HepG2 (cell line): ENCODE data around the gene FBF1. TPM values are rescaled to one million over a fixed set of nuclear protein-coding genes. Genes with fewer than 3 reads are reported as not detected.
A peak's percentile ranks its signal among the peaks of the same experiment; 100 is the strongest.

Experiments
- ATAC-seq: fragments of 200-7000 bp; cut with Tn5 transposase; 3 replicates; pipeline ENCODE4 v1.9.1; 2020; ENCODE audit warnings: mild to moderate bottlenecking, moderate library complexity
- BruUV-seq: library from RNA; stranded (reverse); fragments of 400-500 nt; replicated peaks from 2 replicates; lab custom pipeline; 2021; lab: Mats Ljungman, UMichigan
- CTCF ChIA-PET: fragments of 300-600 bp; formaldehyde crosslinking; extraction: SDS; loops from one replicate; lab custom pipeline; 2021; ENCODE audit warnings: low total read pairs, inconsistent platforms, low intra/inter-chr PET ratio; lab: Yijun Ruan, JAX
- POLR2A ChIA-PET: fragments of 350-600 bp; sonication (Branson Sonifier 250); formaldehyde crosslinking; loops from one replicate; lab custom pipeline; 2020; ENCODE audit warnings: antibody characterized with exemption, inconsistent platforms; lab: Yijun Ruan, JAX
- DNase-seq: peaks from one replicate; pipeline ENCODE4 v3.0.0-alpha.2; 2015; ENCODE audit warnings: low spot score
- FAIRE-seq: peaks from 3 replicates; lab custom pipeline; 2011; peaks lifted over from hg19 to GRCh38; lab: Jason Lieb, UNC
- H2AFZ ChIP-seq: one replicate; pipeline ENCODE4 v1.6.1; 2011; ENCODE audit warnings: low read length, inconsistent platforms
- H3K27ac ChIP-seq: fragments of 300-600 bp; 3 replicates; pipeline ENCODE4 v1.8.0; 2011; ENCODE audit warnings: mixed run types, mild to moderate bottlenecking, mixed read lengths, low read length, inconsistent platforms; ENCODE audit not compliant: insufficient read depth; ENCODE audit errors: extremely low read length
- H3K27me3 ChIP-seq, 2 experiments: fragments of 200-600 bp in 1 of 2; 2 replicates in 1 of 2; 3 replicates in 1 of 2; pipeline versions ENCODE4 v1.6.0 to v1.8.0; 2011; ENCODE audit warnings: low read length in 2 of 2, mild to moderate bottlenecking in 2 of 2, moderate library complexity in 2 of 2, inconsistent platforms in 1 of 2; ENCODE audit not compliant: insufficient read depth in 2 of 2, control insufficient read depth in 1 of 2
- H3K36me3 ChIP-seq, 2 experiments: fragments of 200-600 bp in 1 of 2; replicated peaks in 1 of 2; 2 replicates in 1 of 2; 3 replicates in 1 of 2; pipeline versions ENCODE4 v1.5.1 to v1.8.0; 2011; ENCODE audit warnings: low read length in 2 of 2, inconsistent platforms in 1 of 2; ENCODE audit not compliant: insufficient read depth in 2 of 2, control insufficient read depth in 1 of 2
- H3K4me1 ChIP-seq: 2 replicates; pipeline ENCODE4 v1.5.1; 2012; ENCODE audit warnings: low read length, inconsistent platforms; ENCODE audit not compliant: insufficient read depth
- H3K4me2 ChIP-seq: 2 replicates; pipeline ENCODE4 v1.6.0; 2011; ENCODE audit warnings: low read depth, low read length, inconsistent platforms
- H3K4me3 ChIP-seq, 3 experiments: fragments of 200-600 bp in 1 of 3; sonication (generic), shearing (Covaris generic) in 1 of 3; replicated peaks in 1 of 3; 2 replicates each; pipeline ENCODE4 v1.5.1; 2011 to 2016; ENCODE audit warnings: low read length in 3 of 3, inconsistent platforms in 2 of 3, low read depth in 2 of 3, mild to moderate bottlenecking in 2 of 3, control low read depth in 1 of 3, mixed read lengths in 1 of 3; ENCODE audit not compliant: insufficient read depth in 1 of 3
- H3K79me2 ChIP-seq: one replicate; pipeline ENCODE4 v1.6.1; 2011; ENCODE audit warnings: low read length, inconsistent platforms; ENCODE audit not compliant: insufficient read depth
- H3K9ac ChIP-seq: 2 replicates; pipeline ENCODE4 v1.6.0; 2011; ENCODE audit warnings: mild to moderate bottlenecking, low read depth, low read length, inconsistent platforms; ENCODE audit not compliant: insufficient read depth
- H3K9me3 ChIP-seq: 2 replicates; pipeline ENCODE4 v1.5.1; 2012; ENCODE audit warnings: mild to moderate bottlenecking, low read length
- H4K20me1 ChIP-seq: 2 replicates; pipeline ENCODE4 v1.6.0; 2011; ENCODE audit warnings: inconsistent platforms, mild to moderate bottlenecking, low read length, moderate library complexity; ENCODE audit not compliant: insufficient read depth
- BHLHE40 ChIP-seq: IDR thresholded peaks from 2 replicates; pipeline ENCODE4 v1.6.1; 2011; ENCODE audit warnings: low read length, improper control_type of control experiment
- DR1 ChIP-seq: sonication (generic); formaldehyde crosslinking; IDR thresholded peaks from 2 replicates; pipeline ENCODE4 v1.8.0; 2021; ENCODE audit warnings: mild to moderate bottlenecking, missing genetic modification reagents, inconsistent platforms
- FOXM1 ChIP-seq: sonication (generic); formaldehyde crosslinking; IDR thresholded peaks from 2 replicates; pipeline ENCODE4 v1.5.0; 2020; ENCODE audit warnings: missing genetic modification reagents
- GPN1 ChIP-seq: sonication (generic); formaldehyde crosslinking; IDR thresholded peaks from 2 replicates; pipeline ENCODE4 v1.5.1; 2020; ENCODE audit warnings: missing genetic modification reagents, borderline replicate concordance
- GTF3A ChIP-seq: sonication (generic); formaldehyde crosslinking; conservative IDR thresholded peaks from 2 replicates; pipeline ENCODE4 v1.4.0; 2020; ENCODE audit warnings: mild to moderate bottlenecking, missing genetic modification reagents
- NR1H2 ChIP-seq: sonication (generic); formaldehyde crosslinking; IDR thresholded peaks from 2 replicates; pipeline ENCODE4 v1.8.1; 2022; ENCODE audit warnings: low read depth, missing genetic modification reagents, borderline replicate concordance
- PAWR ChIP-seq: sonication (generic); formaldehyde crosslinking; IDR thresholded peaks from 2 replicates; pipeline ENCODE4 v1.4.0; 2020; ENCODE audit warnings: missing genetic modification reagents, mild to moderate bottlenecking, borderline replicate concordance
- SRSF4 ChIP-seq: fragments of 200-400 bp; formaldehyde crosslinking; IDR thresholded peaks from one replicate; pipeline ENCODE4 v1.6.1; 2018; ENCODE audit warnings: mild to moderate bottlenecking, low read depth, low read length, moderate library complexity; ENCODE audit not compliant: poor library complexity, severe bottlenecking
- ZBTB21 ChIP-seq: sonication (generic); formaldehyde crosslinking; IDR thresholded peaks from 2 replicates; pipeline ENCODE4 v1.4.0; 2020; ENCODE audit warnings: missing genetic modification reagents
- ZFY ChIP-seq: sonication (generic); formaldehyde crosslinking; IDR thresholded peaks from 2 replicates; pipeline ENCODE4 v1.4.0; 2020; ENCODE audit warnings: missing genetic modification reagents
- ZMYM3 ChIP-seq: sonication (generic); formaldehyde crosslinking; IDR thresholded peaks from 2 replicates; pipeline ENCODE4 v1.5.1; 2020; ENCODE audit warnings: mild to moderate bottlenecking, missing genetic modification reagents
- ZNF431 ChIP-seq: sonication (generic); formaldehyde crosslinking; IDR thresholded peaks from 2 replicates; pipeline ENCODE4 v1.9.0; 2022; ENCODE audit warnings: missing genetic modification reagents, low read depth, mild to moderate bottlenecking, borderline replicate concordance
- ZNF598 ChIP-seq: sonication (generic); formaldehyde crosslinking; IDR thresholded peaks from 2 replicates; pipeline ENCODE4 v1.5.1; 2020; ENCODE audit warnings: mild to moderate bottlenecking, missing genetic modification reagents, borderline replicate concordance
- ZNF792 ChIP-seq: IDR thresholded peaks from 2 replicates; pipeline ENCODE4 v1.6.1; 2016
- ZSCAN12 ChIP-seq: sonication (generic); formaldehyde crosslinking; IDR thresholded peaks from 2 replicates; pipeline ENCODE4 v1.9.0; 2021; ENCODE audit warnings: mild to moderate bottlenecking, missing genetic modification reagents
- ZSCAN31 ChIP-seq: sonication (generic); formaldehyde crosslinking; IDR thresholded peaks from 2 replicates; pipeline ENCODE4 v1.5.0; 2020; ENCODE audit warnings: low read depth, mild to moderate bottlenecking, missing genetic modification reagents
- WGBS: methylation state at CpG from one replicate; pipeline ENCODE4 v1.1.6; 2017; ENCODE audit warnings: low lambda C conversion rate; 5-methylcytosine and 5-hydroxymethylcytosine counted together
- in situ Hi-C: cut with HindIII; loops from 2 replicates; pipeline ENCODE4 v1.10.0; 2017; ENCODE audit warnings: low pct_unique_long_range_greater_than_20kb; ENCODE audit not compliant: extremely low pct_ligation_motif_present
- intact Hi-C: fragments of 100-400 bp; cut with micrococcal nuclease; formaldehyde crosslinking; loops from one replicate; pipeline ENCODE4 v1.10.0; 2022; ENCODE audit not compliant: unreplicated experiment
- polyA plus RNA-seq, 8 experiments: library from polyadenylated mRNA; depleted of rRNA in 3 of 8; stranded (reverse) in 7 of 8; unstranded in 1 of 8; fragments of >200 nt; fragmentation: Illumina TruSeq in 4 of 8; extraction: Trizol in 4 of 8; gene quantifications; 2 replicates each; pipeline versions ENCODE4 v1.2.1 to v1.2.3, GENCODE V29; 2011 to 2016; ENCODE audit warnings: low read depth in 4 of 8, missing spikeins in 1 of 8, mixed read lengths in 1 of 8; ENCODE audit not compliant: insufficient read depth in 1 of 8
- total RNA-seq, 5 experiments: library from RNA; depleted of rRNA; stranded (reverse); fragments of >200 nt; fragmentation: Illumina TruSeq; extraction: Trizol; gene quantifications; 2 replicates each; pipeline ENCODE4 v1.2.3, GENCODE V29; 2016; ENCODE audit warnings: low read depth in 1 of 5
- TF ChIP-seq, protein P1 (sequence below): sonication (generic); formaldehyde crosslinking; conservative IDR thresholded peaks from 2 replicates; pipeline ENCODE4 v1.8.0; 2022; ENCODE audit warnings: mild to moderate bottlenecking, moderate library complexity, missing genetic modification reagents

The FBF1 gene
- total and polyA plus RNA-seq, 2 of the 13 experiments (the other 11 are each of a cell fraction or from before 2014, with no cell fraction given): 2.4 to 8.1 TPM

DNA sequence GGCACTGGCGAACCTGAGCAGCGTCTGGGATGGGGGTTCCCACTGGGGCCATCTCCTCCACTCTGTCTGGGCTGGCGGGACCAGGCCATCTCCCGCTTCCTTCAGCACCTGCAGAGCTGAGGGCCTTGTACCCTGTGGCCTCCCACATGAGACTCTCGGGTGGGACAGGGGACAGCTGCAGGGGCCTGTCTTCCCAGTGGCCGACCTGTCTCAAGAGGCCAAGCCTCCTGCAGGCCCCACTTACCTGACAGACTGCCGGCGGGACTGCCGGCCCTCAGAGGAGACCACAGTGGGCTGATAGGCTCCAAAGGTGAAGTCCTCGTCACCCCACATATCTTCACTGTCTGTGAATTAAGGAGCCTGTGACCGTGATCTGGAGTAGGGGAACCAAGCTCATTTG, 15.7 kb downstream of the FBF1 start:
- in situ Hi-C loops: no loop called here
- FAIRE-seq: no peak
- H3K4me2 ChIP-seq: no peak overlapping the region

DNA sequence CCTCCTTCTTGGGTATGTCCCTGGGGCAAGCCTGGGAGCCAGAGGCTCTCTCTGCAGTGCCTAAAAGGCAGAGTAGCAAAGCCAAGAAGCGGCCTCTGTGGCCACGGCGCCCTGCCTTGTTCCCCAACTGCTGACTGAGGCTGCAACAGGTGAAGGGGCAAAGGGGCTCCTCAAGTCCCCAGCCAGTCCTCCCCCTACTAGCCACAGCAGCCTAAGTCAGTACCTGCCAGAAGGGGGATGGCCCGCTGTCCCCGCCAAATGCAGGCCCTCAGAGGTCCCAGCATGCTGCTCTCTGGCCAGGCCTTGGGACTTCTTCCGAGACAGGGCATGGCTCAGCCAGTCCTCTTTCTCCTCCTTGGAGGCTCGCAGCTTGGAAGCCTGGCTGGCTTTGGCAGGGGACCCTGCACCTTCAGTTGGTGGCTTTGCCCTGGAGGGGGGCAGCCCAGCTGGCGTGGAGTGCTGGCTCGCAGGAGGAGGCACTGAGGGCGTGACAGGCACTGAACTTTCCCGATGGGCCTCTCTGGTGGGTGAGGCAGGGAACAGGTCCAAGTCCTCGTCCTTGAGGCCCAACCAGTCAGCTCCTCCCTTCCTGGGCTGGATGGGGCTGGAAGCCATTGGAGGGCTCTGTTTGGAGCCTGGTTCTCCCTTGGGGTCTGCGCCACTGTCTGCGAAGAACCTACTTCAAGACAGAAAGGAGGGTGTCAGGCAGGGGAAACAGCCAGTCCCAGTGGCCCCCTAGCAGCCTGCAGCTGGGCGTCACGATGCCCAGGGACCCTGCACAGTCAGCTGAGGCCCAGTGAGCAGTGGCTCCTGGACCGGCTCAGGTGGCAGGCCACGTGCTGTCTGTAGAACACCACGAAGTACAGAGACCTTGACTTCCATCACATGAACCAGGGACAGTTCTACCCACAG, 17.6 kb downstream of the FBF1 start:
- intact Hi-C loops: no loop called here
- H3K9ac ChIP-seq: peak overlapping the region; percentile 6; the same call in 1 of the 2 replicates
- CTCF ChIA-PET: no interaction called here
- FAIRE-seq: peak; percentile 15
- no peaks in the 10 kb centered on the region for H3K9me3 ChIP-seq
- H3K4me2 ChIP-seq: peak overlapping the region; percentile 48
- 71% methylated on average over 13 of the region's 19 CpGs for WGBS
- no peak overlapping the region for H2AFZ ChIP-seq
- H3K27me3 ChIP-seq: no peaks in the 10 kb centered on the region
- no peaks in the 10 kb centered on the region for H3K79me2 ChIP-seq
- H3K27ac ChIP-seq: peak overlapping the region; percentile 3
- POLR2A ChIA-PET: interaction anchor here (0.9 to 2.3 kb wide), 7 partner anchors 13 to 77 kb away, joined by 3 to 12 read pairs (median 4); partner anchors contain the start of genes CDK3, FBF1, MRPL38 and WBP2
- H3K4me1 ChIP-seq: peaks cover 42% of the 10 kb centered on the region
- DNase-seq: no peak
- H3K4me3 ChIP-seq: peak overlapping the region in 1 of 3 experiments; percentile 15; a peak in 1 of 6 replicates
- ATAC-seq: peak; percentile 66
- H4K20me1 ChIP-seq: no peaks in the 10 kb centered on the region
- in situ Hi-C loops: no loop called here
- H3K36me3 ChIP-seq: no peaks in the 10 kb centered on the region
- BruUV-seq: no TSS peak
- TF ChIP-seq ZNF598 (0 out of 2 replicates have a peak, but pooled peaks have one; percentile 64), NR1H2 (peak; percentile 64; the same call in 1 of the 2 replicates), GTF3A (CRISPR knock-in tag) (no peak), ZFY (peak; percentile 70), ZNF431 (CRISPR knock-in tag) (no peak), FOXM1 (CRISPR knock-in tag) (no peak), GPN1 (CRISPR knock-in tag) (peak; percentile 53; the same call in 1 of the 2 replicates), ZMYM3 (CRISPR knock-in tag) (peak; percentile 8; the same call in 1 of the 2 replicates)
- TF ChIP-seq, protein P1, sequence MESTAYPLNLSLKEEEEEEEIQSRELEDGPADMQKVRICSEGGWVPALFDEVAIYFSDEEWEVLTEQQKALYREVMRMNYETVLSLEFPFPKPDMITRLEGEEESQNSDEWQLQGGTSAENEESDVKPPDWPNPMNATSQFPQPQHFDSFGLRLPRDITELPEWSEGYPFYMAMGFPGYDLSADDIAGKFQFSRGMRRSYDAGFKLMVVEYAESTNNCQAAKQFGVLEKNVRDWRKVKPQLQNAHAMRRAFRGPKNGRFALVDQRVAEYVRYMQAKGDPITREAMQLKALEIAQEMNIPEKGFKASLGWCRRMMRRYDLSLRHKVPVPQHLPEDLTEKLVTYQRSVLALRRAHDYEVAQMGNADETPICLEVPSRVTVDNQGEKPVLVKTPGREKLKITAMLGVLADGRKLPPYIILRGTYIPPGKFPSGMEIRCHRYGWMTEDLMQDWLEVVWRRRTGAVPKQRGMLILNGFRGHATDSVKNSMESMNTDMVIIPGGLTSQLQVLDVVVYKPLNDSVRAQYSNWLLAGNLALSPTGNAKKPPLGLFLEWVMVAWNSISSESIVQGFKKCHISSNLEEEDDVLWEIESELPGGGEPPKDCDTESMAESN: 0 out of 2 replicates have a peak, but pooled peaks have one; percentile 42

More for the DNA sequence above, 15.7 kb downstream of the FBF1 start:
- Histone ChIP-seq H4K20me1 (no peaks in the 10 kb centered on the region), H2AFZ (no peak overlapping the region), H3K4me1 (peaks cover 42% of the 10 kb centered on the region), H3K36me3 (no peaks in the 10 kb centered on the region), H3K27ac (no peak overlapping the region)
- no peak for ATAC-seq
- WGBS: 89% methylated on average over 7 of the region's 11 CpGs
- TF ChIP-seq ZBTB21 (CRISPR knock-in tag) (no peak), ZSCAN31 (CRISPR knock-in tag) (no peak), ZNF792 (CRISPR knock-in tag) (no peak), BHLHE40 (no peak), DR1 (CRISPR knock-in tag) (no peak), ZSCAN12 (CRISPR knock-in tag) (no peak), PAWR (CRISPR knock-in tag) (no peak), SRSF4 (no peak)
- TF ChIP-seq, all 625 proteins: peak for 0
- Histone ChIP-seq H3K79me2 (no peaks in the 10 kb centered on the region), H3K27me3 (no peaks in the 10 kb centered on the region), H3K4me3 (no peak overlapping the region), H3K9me3 (no peaks in the 10 kb centered on the region), H3K9ac (no peak overlapping the region)
- CTCF ChIA-PET: interaction anchor here (1.4 kb wide), 1 partner anchor 20 kb away, joined by 4 read pairs; the partner anchor contains the start of gene MRPL38
- intact Hi-C loops: no loop called here
- BruUV-seq: no TSS peak
- DNase-seq: no peak
- POLR2A ChIA-PET: interaction anchor here (1.2 to 3.4 kb wide), 2 partner anchors 20 to 78 kb away, joined by 4 to 21 read pairs; partner anchors contain the start of gene MRPL38
